ENCODE data around the gene ADSL.

GRCh38 chr22:40308999-40309573, 37.2 kb upstream of the ADSL start:
- TF ChIP-seq CTCF (IDR thresholded peaks at IDR 0.05) (no peak), EZH2phosphoT487 (IDR thresholded peaks at IDR 0.05) (no peak), EZH2 (IDR thresholded peaks at IDR 0.05) (no peak)
